H1 (cell line): ENCODE results near the gene CAP1. TPM values are rescaled to one million over a fixed set of nuclear protein-coding genes. Genes with fewer than 3 reads are reported as not detected.

Experiments used
- CTCF ChIP-seq, 3 experiments: IDR thresholded peaks; 1 replicate in 2 of 3; 2 replicates in 1 of 3; pipeline versions ENCODE4 v1.5.1 to v1.6.1; 2011; ENCODE audit warnings: low read length in 3 of 3, mild to moderate bottlenecking in 3 of 3, inconsistent platforms in 2 of 3, low read depth in 1 of 3, moderate library complexity in 1 of 3; ENCODE audit not compliant: insufficient read depth in 1 of 3; ENCODE audit errors: control extremely low read depth in 1 of 3
- polyA plus RNA-seq, 7 experiments: library from polyadenylated mRNA; depleted of rRNA in 3 of 7; stranded (reverse) in 5 of 7; unstranded in 2 of 7; fragments of >200 nt in 5 of 7; fragments of 200-250 nt in 2 of 7; gene quantifications; 1 replicate in 5 of 7; 2 replicates in 1 of 7; 4 replicates in 1 of 7; pipeline versions ENCODE4 v1.2.1 to v1.2.3, GENCODE V29; 2011 to 2013; ENCODE audit warnings: missing spikeins in 2 of 7, mixed read lengths in 2 of 7
- total RNA-seq: library from RNA; stranded (reverse); fragmentation: NEBNext Ultra II Directional; extraction: Animal tissue kit (Norgen Biotek cat#: 25700); gene quantifications from 2 replicates; pipeline ENCODE4 v1.2.1, GENCODE V29; 2021

CAP1 gene
- total and polyA plus RNA-seq, 2 of the 8 experiments (the other 6 are each of a cell fraction or from before 2014, with no cell fraction given) = 140 to 295 TPM

GRCh38 chr1:40114400-40114799 is 73.9 kb downstream of the CAP1 start (continued):
- TF ChIP-seq CTCF (IDR thresholded peaks at IDR 0.05; ENCODE audit: control extremely low read depth in 1 of 3, insufficient read depth in 1 of 3, low read depth in 1 of 3, low read length in 3 of 3) = no peak
